ENCODE results near the gene OTOP3.

DNA sequence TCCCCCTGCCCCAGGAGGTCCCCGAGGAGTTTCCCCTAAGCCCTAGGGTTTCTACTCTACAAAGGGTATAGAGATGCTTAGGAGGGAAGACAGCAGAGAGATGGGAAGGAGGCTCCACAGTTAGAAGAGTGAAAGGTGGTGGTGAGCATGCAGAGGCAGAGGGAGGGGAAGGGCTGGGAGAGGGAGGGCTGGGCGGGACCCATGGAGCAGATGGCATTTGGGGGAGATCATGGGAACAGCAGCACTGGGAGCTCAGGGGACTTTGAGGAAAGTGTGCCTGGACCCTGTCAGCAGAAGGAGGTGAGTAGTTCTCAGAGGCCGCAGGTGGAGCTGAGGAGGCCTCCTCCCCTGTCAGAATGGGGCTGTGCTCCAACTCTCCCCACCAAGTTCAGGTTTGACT is 650 bp upstream of the OTOP3 start:
- TF ChIP-seq, protein P1, sequence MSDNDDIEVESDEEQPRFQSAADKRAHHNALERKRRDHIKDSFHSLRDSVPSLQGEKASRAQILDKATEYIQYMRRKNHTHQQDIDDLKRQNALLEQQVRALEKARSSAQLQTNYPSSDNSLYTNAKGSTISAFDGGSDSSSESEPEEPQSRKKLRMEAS (IDR thresholded peaks at IDR 0.05), result no peak
- TF ChIP-seq RAD21 (IDR thresholded peaks at IDR 0.05; ENCODE audit: low read depth) (no peak), TAF1 (IDR thresholded peaks at IDR 0.05; ENCODE audit: low read depth) (no peak), NFIC (IDR thresholded peaks at IDR 0.05) (no peak), EP300 (IDR thresholded peaks at IDR 0.05; ENCODE audit: borderline replicate concordance) (no peak), CREB1 (IDR thresholded peaks at IDR 0.05; ENCODE audit: low read depth) (no peak), TEAD4 (IDR thresholded peaks at IDR 0.05) (no peak)
- TF ChIP-seq, protein P2, sequence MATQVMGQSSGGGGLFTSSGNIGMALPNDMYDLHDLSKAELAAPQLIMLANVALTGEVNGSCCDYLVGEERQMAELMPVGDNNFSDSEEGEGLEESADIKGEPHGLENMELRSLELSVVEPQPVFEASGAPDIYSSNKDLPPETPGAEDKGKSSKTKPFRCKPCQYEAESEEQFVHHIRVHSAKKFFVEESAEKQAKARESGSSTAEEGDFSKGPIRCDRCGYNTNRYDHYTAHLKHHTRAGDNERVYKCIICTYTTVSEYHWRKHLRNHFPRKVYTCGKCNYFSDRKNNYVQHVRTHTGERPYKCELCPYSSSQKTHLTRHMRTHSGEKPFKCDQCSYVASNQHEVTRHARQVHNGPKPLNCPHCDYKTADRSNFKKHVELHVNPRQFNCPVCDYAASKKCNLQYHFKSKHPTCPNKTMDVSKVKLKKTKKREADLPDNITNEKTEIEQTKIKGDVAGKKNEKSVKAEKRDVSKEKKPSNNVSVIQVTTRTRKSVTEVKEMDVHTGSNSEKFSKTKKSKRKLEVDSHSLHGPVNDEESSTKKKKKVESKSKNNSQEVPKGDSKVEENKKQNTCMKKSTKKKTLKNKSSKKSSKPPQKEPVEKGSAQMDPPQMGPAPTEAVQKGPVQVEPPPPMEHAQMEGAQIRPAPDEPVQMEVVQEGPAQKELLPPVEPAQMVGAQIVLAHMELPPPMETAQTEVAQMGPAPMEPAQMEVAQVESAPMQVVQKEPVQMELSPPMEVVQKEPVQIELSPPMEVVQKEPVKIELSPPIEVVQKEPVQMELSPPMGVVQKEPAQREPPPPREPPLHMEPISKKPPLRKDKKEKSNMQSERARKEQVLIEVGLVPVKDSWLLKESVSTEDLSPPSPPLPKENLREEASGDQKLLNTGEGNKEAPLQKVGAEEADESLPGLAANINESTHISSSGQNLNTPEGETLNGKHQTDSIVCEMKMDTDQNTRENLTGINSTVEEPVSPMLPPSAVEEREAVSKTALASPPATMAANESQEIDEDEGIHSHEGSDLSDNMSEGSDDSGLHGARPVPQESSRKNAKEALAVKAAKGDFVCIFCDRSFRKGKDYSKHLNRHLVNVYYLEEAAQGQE (IDR thresholded peaks at IDR 0.05; ENCODE audit: low read depth), result no peak

Data from Ishikawa (cell line).